PFSK-1 (cell line): ENCODE data around the gene GLRA1.

Experiments
- FOXP2 ChIP-seq: optimal IDR thresholded peaks from 2 replicates; pipeline ENCODE3; 2011; ENCODE audit warnings: borderline replicate concordance, control low read depth, inconsistent platforms; ENCODE audit not compliant: insufficient read depth; ENCODE audit errors: extremely low read length, extremely low read depth
- POLR2AphosphoS5 ChIP-seq: IDR thresholded peaks from 2 replicates; pipeline ENCODE4 v1.6.1; 2012; ENCODE audit warnings: low read depth, mild to moderate bottlenecking, control low read depth, low read length, moderate library complexity
- REST ChIP-seq, 2 experiments: IDR thresholded peaks; 2 replicates each; pipeline versions ENCODE4 v1.6.1 to v1.8.0; 2011 to 2012; ENCODE audit warnings: low read depth in 2 of 2, low read length in 2 of 2, control low read depth in 1 of 2, inconsistent platforms in 1 of 2, mild to moderate bottlenecking in 1 of 2, moderate library complexity in 1 of 2; ENCODE audit not compliant: insufficient read depth in 1 of 2
- SIN3A ChIP-seq: IDR thresholded peaks from 2 replicates; pipeline ENCODE4 v1.6.1; 2012; ENCODE audit warnings: mild to moderate bottlenecking, low read length, moderate library complexity, borderline replicate concordance; ENCODE audit not compliant: insufficient read depth
- TAF1 ChIP-seq: IDR thresholded peaks from 2 replicates; pipeline ENCODE4 v1.6.1; 2012; ENCODE audit warnings: low read length, control low read depth, borderline replicate concordance; ENCODE audit not compliant: insufficient read depth

The GLRA1 gene

GRCh38 chr5:151885138-151885908, 39.3 kb downstream of the GLRA1 start:
- TF ChIP-seq TAF1 (no peak), POLR2AphosphoS5 (no peak), FOXP2 (no peak), SIN3A (no peak), REST (IDR thresholded peaks at IDR 0.05; ENCODE audit: insufficient read depth in 1 of 2, low read depth in 2 of 2, low read length in 2 of 2) (no peak)

- no peak for TF ChIP-seq TAF1
- no peak for TF ChIP-seq SIN3A
- no peak for TF ChIP-seq REST (IDR thresholded peaks at IDR 0.05; ENCODE audit: insufficient read depth in 1 of 2, low read depth in 2 of 2, low read length in 2 of 2)
- TF ChIP-seq FOXP2, result no peak
- no peak for TF ChIP-seq POLR2AphosphoS5
Observed at GRCh38 chr5:151881621-151882225, 42.9 kb downstream of the GLRA1 start.

- no peak for TF ChIP-seq SIN3A
- no peak for TF ChIP-seq POLR2AphosphoS5
- TF ChIP-seq TAF1, result no peak
- no peak for TF ChIP-seq FOXP2
- TF ChIP-seq REST (IDR thresholded peaks at IDR 0.05; ENCODE audit: insufficient read depth in 1 of 2, low read depth in 2 of 2, low read length in 2 of 2), result no peak
Observed at GRCh38 chr5:151880324-151880723, 44.3 kb downstream of the GLRA1 start.

GRCh38 chr5:151873701-151874100, 51.0 kb downstream of the GLRA1 start:
- no peak for TF ChIP-seq TAF1
- no peak for TF ChIP-seq POLR2AphosphoS5
- no peak for TF ChIP-seq FOXP2
- TF ChIP-seq SIN3A, result no peak
- no peak for TF ChIP-seq REST (IDR thresholded peaks at IDR 0.05; ENCODE audit: insufficient read depth in 1 of 2, low read depth in 2 of 2, low read length in 2 of 2)
